Measurements from ENCODE around the gene FAM25A.

Gene FAM25A

DNA sequence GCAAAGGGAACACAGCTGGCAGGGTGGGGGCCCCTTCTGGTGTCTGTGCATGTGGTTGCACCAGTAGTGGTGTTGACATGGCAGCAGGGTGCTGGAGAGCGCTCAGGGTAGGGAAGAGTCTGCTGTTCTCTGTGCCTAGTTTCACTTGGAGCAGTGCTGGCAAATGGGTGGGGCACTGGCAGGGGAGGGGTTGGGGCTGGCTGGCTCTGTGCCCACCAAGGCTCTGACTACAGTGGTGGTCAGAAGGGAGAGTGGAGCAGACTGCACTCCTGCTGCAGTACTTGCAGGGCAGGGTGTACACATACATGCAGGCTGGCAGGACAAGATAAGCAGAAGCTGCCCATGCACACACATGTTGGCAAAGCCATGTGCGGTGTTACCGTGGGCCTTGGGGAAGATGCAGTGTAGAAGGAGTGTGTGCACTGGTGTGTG, 18.2 kb downstream of the FAM25A start:
- TF ChIP-seq, protein P1, sequence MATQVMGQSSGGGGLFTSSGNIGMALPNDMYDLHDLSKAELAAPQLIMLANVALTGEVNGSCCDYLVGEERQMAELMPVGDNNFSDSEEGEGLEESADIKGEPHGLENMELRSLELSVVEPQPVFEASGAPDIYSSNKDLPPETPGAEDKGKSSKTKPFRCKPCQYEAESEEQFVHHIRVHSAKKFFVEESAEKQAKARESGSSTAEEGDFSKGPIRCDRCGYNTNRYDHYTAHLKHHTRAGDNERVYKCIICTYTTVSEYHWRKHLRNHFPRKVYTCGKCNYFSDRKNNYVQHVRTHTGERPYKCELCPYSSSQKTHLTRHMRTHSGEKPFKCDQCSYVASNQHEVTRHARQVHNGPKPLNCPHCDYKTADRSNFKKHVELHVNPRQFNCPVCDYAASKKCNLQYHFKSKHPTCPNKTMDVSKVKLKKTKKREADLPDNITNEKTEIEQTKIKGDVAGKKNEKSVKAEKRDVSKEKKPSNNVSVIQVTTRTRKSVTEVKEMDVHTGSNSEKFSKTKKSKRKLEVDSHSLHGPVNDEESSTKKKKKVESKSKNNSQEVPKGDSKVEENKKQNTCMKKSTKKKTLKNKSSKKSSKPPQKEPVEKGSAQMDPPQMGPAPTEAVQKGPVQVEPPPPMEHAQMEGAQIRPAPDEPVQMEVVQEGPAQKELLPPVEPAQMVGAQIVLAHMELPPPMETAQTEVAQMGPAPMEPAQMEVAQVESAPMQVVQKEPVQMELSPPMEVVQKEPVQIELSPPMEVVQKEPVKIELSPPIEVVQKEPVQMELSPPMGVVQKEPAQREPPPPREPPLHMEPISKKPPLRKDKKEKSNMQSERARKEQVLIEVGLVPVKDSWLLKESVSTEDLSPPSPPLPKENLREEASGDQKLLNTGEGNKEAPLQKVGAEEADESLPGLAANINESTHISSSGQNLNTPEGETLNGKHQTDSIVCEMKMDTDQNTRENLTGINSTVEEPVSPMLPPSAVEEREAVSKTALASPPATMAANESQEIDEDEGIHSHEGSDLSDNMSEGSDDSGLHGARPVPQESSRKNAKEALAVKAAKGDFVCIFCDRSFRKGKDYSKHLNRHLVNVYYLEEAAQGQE (IDR thresholded peaks at IDR 0.05; ENCODE audit: insufficient read depth in 1 of 2, low read depth in 2 of 2, low read length in 2 of 2) = no peak
- no peak for TF ChIP-seq TAF1 (IDR thresholded peaks at IDR 0.05; ENCODE audit: borderline replicate concordance, insufficient read depth, low read length)
- TF ChIP-seq SIN3A (IDR thresholded peaks at IDR 0.05; ENCODE audit: borderline replicate concordance, insufficient read depth, low read length) = no peak
- no peak for TF ChIP-seq FOXP2 (optimal IDR thresholded peaks at IDR 0.05; ENCODE audit: borderline replicate concordance, extremely low read depth, extremely low read length, insufficient read depth)
- no peak for TF ChIP-seq POLR2AphosphoS5 (IDR thresholded peaks at IDR 0.05; ENCODE audit: low read depth, low read length)

DNA sequence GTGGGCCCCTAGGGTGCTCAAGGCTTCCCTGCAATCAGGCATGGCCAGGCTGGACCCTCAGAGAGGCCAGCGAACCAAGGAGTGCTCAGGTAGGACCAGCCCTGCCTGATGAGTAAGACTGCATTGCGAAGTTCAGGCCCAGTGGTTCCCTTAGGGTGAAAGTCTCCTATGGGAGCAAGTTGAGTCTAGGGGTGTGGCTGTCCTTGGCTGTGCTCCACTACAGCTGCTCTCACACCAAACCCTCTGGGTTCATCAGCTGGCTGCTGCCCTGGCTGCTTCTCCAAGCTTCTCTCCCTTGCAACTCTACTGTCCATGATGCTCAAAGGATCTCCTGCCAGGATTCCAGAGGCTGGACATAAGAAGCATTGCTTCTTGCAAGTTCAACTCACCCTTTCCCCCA, 18.7 kb downstream of the FAM25A start:
- no peak for TF ChIP-seq SIN3A (IDR thresholded peaks at IDR 0.05; ENCODE audit: borderline replicate concordance, insufficient read depth, low read length)
- no peak for TF ChIP-seq POLR2AphosphoS5 (IDR thresholded peaks at IDR 0.05; ENCODE audit: low read depth, low read length)
- no peak for TF ChIP-seq FOXP2 (optimal IDR thresholded peaks at IDR 0.05; ENCODE audit: borderline replicate concordance, extremely low read depth, extremely low read length, insufficient read depth)
- no peak for TF ChIP-seq TAF1 (IDR thresholded peaks at IDR 0.05; ENCODE audit: borderline replicate concordance, insufficient read depth, low read length)
- TF ChIP-seq, protein P1 (IDR thresholded peaks at IDR 0.05; ENCODE audit: insufficient read depth in 1 of 2, low read depth in 2 of 2, low read length in 2 of 2) = no peak

DNA sequence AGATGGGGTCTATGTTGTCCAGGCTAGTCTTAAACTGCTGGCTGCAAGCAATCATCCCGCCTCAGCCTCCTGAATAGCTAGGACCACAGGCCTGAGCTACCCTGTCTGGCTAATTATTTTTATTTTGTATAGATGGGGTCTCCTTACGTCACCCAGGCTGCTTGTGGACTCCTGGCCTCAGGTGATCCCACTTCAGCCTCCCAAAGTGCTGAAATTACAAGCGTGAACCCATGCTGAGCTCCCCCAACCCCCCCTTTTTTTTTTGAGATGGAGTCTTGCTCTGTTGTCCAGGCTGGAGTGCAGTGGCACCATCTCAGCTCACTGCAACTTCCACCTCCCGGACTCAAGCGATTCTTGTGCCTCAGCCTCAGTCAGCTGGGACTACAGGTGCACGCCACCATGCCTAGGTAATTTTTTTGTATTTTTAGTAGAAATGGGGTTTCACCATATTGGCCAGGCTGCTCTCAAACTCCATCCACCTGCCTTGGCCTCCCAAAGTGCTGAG, 25.4 kb downstream of the FAM25A start:
- no peak for TF ChIP-seq TAF1 (IDR thresholded peaks at IDR 0.05; ENCODE audit: borderline replicate concordance, insufficient read depth, low read length)
- no peak for TF ChIP-seq POLR2AphosphoS5 (IDR thresholded peaks at IDR 0.05; ENCODE audit: low read depth, low read length)
- TF ChIP-seq, protein P1 (IDR thresholded peaks at IDR 0.05; ENCODE audit: insufficient read depth in 1 of 2, low read depth in 2 of 2, low read length in 2 of 2) = no peak
- no peak for TF ChIP-seq SIN3A (IDR thresholded peaks at IDR 0.05; ENCODE audit: borderline replicate concordance, insufficient read depth, low read length)
- no peak for TF ChIP-seq FOXP2 (optimal IDR thresholded peaks at IDR 0.05; ENCODE audit: borderline replicate concordance, extremely low read depth, extremely low read length, insufficient read depth)

DNA sequence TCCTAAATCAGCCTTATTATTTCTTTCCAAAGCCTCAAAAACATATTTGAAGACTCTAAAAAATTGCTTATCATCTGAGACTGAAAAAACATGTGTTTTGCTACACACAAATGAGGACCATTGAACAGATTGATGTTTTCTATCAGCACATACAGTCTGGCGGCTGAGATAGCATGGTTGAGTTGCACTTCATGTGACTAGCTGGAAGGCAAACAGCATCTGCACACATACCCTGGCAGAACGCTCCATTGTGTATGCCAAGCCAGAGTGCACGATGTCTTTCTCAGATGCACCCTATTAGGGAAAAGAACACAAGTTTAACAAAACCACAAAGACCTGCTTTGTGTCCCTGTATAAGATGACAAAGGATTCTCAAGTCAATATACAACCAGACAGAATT, 33.0 kb downstream of the FAM25A start:
- TF ChIP-seq, protein P1 (IDR thresholded peaks at IDR 0.05; ENCODE audit: insufficient read depth in 1 of 2, low read depth in 2 of 2, low read length in 2 of 2) = no peak
- TF ChIP-seq TAF1 (IDR thresholded peaks at IDR 0.05; ENCODE audit: borderline replicate concordance, insufficient read depth, low read length) (no peak), FOXP2 (optimal IDR thresholded peaks at IDR 0.05; ENCODE audit: borderline replicate concordance, extremely low read depth, extremely low read length, insufficient read depth) (no peak), SIN3A (IDR thresholded peaks at IDR 0.05; ENCODE audit: borderline replicate concordance, insufficient read depth, low read length) (no peak), POLR2AphosphoS5 (IDR thresholded peaks at IDR 0.05; ENCODE audit: low read depth, low read length) (no peak)

All from PFSK-1 (cell line).